Natural killer cell (primary cell): ENCODE measurements around the gene CFAP58. TPM values are rescaled to one million over a fixed set of nuclear protein-coding genes. Genes with fewer than 3 reads are reported as not detected.

Source experiments
- ATAC-seq, 3 donors: fragments of 150-1000 bp in 2 of 3; fragments of 200-7000 bp in 1 of 3; cut with Tn5 transposase; 1 replicate in 1 of 3; 2 replicates in 2 of 3; pipeline ENCODE4 v1.10.0; 2021; ENCODE audit warnings: mild to moderate bottlenecking in 2 of 3, moderate library complexity in 2 of 3
- DNase-seq, 2 donors: peaks; one replicate each; pipeline versions ENCODE4 v3.0.0 to v3.0.0-alpha.2; 2013 to 2021; ENCODE audit warnings: mixed read lengths in 1 of 2
- H3K27ac ChIP-seq: one replicate; pipeline ENCODE4 v1.5.1; 2013; ENCODE audit warnings: mild to moderate bottlenecking, low read length
- H3K27me3 ChIP-seq: one replicate; pipeline ENCODE4 v1.6.1; 2013; ENCODE audit warnings: low read length; ENCODE audit not compliant: control insufficient read depth, insufficient read depth
- H3K36me3 ChIP-seq: one replicate; pipeline ENCODE4 v1.6.1; 2013; ENCODE audit warnings: low read length; ENCODE audit not compliant: control insufficient read depth, insufficient read depth
- H3K4me1 ChIP-seq: one replicate; pipeline ENCODE4 v1.6.1; 2013; ENCODE audit warnings: low read length; ENCODE audit not compliant: control insufficient read depth, insufficient read depth
- H3K4me3 ChIP-seq: one replicate; pipeline ENCODE4 v1.5.1; 2013; ENCODE audit warnings: low read length
- H3K9me3 ChIP-seq: one replicate; pipeline ENCODE4 v1.6.1; 2013; ENCODE audit warnings: low read length; ENCODE audit not compliant: control insufficient read depth, insufficient read depth
- H3K27ac Mint-ChIP-seq, 2 donors: one replicate each; pipeline ENCODE4 v1.8.0; 2022; ENCODE audit warnings: mild to moderate bottlenecking in 2 of 2, mixed read lengths in 2 of 2, moderate library complexity in 1 of 2
- H3K27me3 Mint-ChIP-seq, 2 donors: one replicate each; pipeline ENCODE4 v1.8.0; 2022; ENCODE audit warnings: low read depth in 2 of 2, mixed read lengths in 2 of 2
- H3K36me3 Mint-ChIP-seq: one replicate; pipeline ENCODE4 v1.8.0; 2022; ENCODE audit warnings: mixed read lengths
- H3K4me1 Mint-ChIP-seq, 2 donors: one replicate each; pipeline ENCODE4 v1.8.0; 2022; ENCODE audit warnings: mixed read lengths in 2 of 2
- H3K4me3 Mint-ChIP-seq: one replicate; pipeline ENCODE4 v1.8.0; 2022; ENCODE audit warnings: mild to moderate bottlenecking, moderate library complexity, mixed read lengths
- H3K9me3 Mint-ChIP-seq, 2 donors: one replicate each; pipeline ENCODE4 v1.8.0; 2022; ENCODE audit warnings: mixed read lengths in 2 of 2
- WGBS: methylation state at CpG from one replicate; pipeline ENCODE4 v1.1.7; 2013; ENCODE audit warnings: missing lambda C conversion rate; ENCODE audit not compliant: insufficient coverage; 5-methylcytosine and 5-hydroxymethylcytosine counted together
- intact Hi-C: fragments of 100-400 bp; cut with micrococcal nuclease; formaldehyde crosslinking; loops from one replicate; pipeline ENCODE4 v1.14.2; 2022
- total RNA-seq, 4 donors: library from RNA; stranded (reverse); fragments of 120-200 nt in 1 of 4; gene quantifications; one replicate each; pipeline versions ENCODE4 v1.2.3 to v1.2.4, GENCODE V29; 2013 to 2022
- TF ChIP-seq, protein P1 (sequence below): fragments of 200-600 bp; IDR thresholded peaks from one replicate; pipeline ENCODE4 v1.8.0; 2022; ENCODE audit warnings: antibody characterized with exemption

CFAP58 gene
- total RNA-seq, 3 donors from 2014 or later (not counting 1 experiment from before 2014, with no cell fraction given): 0.07 to 0.15 (median 0.11) TPM

DNA sequence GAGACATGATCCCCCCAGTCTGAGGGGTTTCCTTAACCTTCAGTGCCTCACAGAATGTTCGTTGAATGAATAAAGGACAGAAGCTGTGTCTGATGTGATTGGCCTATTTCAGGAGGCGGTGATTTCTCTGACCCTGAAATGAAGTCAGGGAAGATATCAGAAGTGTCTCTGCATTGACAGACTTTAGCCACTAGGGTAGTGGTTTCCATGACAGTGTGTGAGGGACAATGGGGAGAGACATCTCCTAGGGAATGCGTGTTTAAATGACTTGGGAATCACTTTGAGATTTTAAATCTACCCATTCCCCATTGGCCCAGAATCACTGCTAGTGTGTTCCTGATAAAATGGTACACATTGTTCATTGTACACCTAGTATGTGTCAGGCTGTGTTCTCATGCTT, 132.0 kb downstream of the CFAP58 start:
- no peak overlapping the region for H3K27ac Mint-ChIP-seq
- no peaks in the 10 kb centered on the region for H3K9me3 Mint-ChIP-seq
- Histone ChIP-seq H3K27ac (no peak overlapping the region), H3K36me3 (no peaks in the 10 kb centered on the region), H3K27me3 (no peaks in the 10 kb centered on the region), H3K4me3 (no peak overlapping the region), H3K4me1 (no peaks in the 10 kb centered on the region), H3K9me3 (no peaks in the 10 kb centered on the region)
- DNase-seq (no peak), ATAC-seq (no peak)
- intact Hi-C loops: no loop called here
- H3K4me1 Mint-ChIP-seq: no peaks in the 10 kb centered on the region
- TF ChIP-seq, protein P1, sequence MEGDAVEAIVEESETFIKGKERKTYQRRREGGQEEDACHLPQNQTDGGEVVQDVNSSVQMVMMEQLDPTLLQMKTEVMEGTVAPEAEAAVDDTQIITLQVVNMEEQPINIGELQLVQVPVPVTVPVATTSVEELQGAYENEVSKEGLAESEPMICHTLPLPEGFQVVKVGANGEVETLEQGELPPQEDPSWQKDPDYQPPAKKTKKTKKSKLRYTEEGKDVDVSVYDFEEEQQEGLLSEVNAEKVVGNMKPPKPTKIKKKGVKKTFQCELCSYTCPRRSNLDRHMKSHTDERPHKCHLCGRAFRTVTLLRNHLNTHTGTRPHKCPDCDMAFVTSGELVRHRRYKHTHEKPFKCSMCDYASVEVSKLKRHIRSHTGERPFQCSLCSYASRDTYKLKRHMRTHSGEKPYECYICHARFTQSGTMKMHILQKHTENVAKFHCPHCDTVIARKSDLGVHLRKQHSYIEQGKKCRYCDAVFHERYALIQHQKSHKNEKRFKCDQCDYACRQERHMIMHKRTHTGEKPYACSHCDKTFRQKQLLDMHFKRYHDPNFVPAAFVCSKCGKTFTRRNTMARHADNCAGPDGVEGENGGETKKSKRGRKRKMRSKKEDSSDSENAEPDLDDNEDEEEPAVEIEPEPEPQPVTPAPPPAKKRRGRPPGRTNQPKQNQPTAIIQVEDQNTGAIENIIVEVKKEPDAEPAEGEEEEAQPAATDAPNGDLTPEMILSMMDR: no peak
- H3K4me3 Mint-ChIP-seq: no peak overlapping the region
- 81% methylated on average over 3 of the region's 3 CpGs for WGBS
- H3K36me3 Mint-ChIP-seq: no peaks in the 10 kb centered on the region
- H3K27me3 Mint-ChIP-seq: peaks cover 22 to 53% of the 10 kb centered on the region in 2 donors

DNA sequence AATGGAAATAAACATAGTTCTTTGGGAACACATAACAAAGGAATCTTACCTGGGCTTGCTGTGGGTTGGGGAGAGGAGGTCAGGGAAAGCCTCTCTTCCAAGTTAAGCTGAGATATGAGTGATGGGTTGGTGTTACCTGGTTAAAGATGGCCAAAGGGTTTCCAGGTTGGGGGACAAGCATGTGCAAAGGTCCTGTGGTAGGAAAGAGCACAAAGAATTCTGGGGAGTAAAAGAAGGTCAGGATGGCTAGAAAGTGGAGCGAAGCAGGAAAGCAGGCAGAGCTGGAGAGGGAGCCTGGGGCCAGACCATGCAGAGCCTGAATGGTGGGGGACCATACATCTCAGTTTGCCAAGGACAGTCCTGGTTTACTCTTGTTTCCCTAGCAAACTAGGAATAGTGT, 133.2 kb downstream of the CFAP58 start:
- intact Hi-C loops: no loop called here
- TF ChIP-seq, protein P1: no peak
- Mint-ChIP-seq H3K9me3 (no peaks in the 10 kb centered on the region), H3K4me3 (no peak overlapping the region), H3K27ac (no peak overlapping the region), H3K4me1 (no peaks in the 10 kb centered on the region), H3K27me3 (peaks cover 20 to 49% of the 10 kb centered on the region in 2 donors), H3K36me3 (no peaks in the 10 kb centered on the region)
- Histone ChIP-seq H3K36me3 (no peaks in the 10 kb centered on the region), H3K4me1 (no peaks in the 10 kb centered on the region), H3K9me3 (no peaks in the 10 kb centered on the region), H3K4me3 (no peak overlapping the region), H3K27ac (no peak overlapping the region), H3K27me3 (no peaks in the 10 kb centered on the region)
- WGBS: 91% methylated on average over 1 of the region's 1 CpG
- no peak for DNase-seq
- no peak for ATAC-seq

DNA sequence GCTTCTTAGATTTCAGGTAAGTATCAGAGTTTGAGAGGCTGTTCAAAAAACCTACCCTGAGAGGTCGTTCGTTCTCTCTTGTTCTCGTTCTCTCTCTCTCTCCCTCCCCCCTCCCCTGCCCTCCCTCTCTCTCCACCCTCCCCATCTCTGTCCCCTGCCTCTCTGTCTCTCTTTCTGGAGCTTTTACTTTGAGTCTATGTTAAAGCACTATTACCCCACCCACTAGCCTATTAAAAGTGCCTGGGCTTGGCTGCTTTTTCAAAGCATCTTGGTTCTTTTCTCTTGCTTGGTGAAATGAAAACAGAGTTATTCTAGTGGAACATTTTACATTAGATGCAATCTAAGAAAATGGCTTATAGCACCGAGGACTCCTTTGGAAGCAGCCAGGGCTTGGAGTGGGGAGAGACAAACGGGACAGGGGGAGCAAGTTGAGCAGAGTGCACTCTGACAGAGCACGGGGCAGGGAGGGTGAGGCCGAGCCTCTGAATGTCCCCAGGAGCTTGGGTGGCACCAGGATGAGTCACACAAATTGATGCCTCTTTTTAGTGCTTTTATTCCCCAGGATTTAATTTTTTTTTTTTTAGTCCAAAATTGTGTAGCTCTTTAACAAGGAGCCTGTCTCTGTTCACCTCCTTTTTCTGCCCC, 134.3 kb downstream of the CFAP58 start:
- H3K4me3 Mint-ChIP-seq: no peak overlapping the region
- 75% methylated on average over 7 of the region's 7 CpGs for WGBS
- no peaks in the 10 kb centered on the region for H3K36me3 ChIP-seq

More for the DNA sequence above, 134.3 kb downstream of the CFAP58 start:
- no peak overlapping the region for H3K27ac ChIP-seq
- DNase-seq (no peak), ATAC-seq (no peak)
- no peaks in the 10 kb centered on the region for H3K9me3 ChIP-seq
- Mint-ChIP-seq H3K9me3 (no peaks in the 10 kb centered on the region), H3K36me3 (no peaks in the 10 kb centered on the region), H3K27ac (no peak overlapping the region), H3K4me1 (no peaks in the 10 kb centered on the region), H3K27me3 (peaks cover 14 to 38% of the 10 kb centered on the region in 2 donors)
- no peak overlapping the region for H3K4me3 ChIP-seq
- H3K4me1 ChIP-seq: no peaks in the 10 kb centered on the region
- TF ChIP-seq, protein P1: no peak
- H3K27me3 ChIP-seq: no peaks in the 10 kb centered on the region
- intact Hi-C loops: no loop called here
